Stimulated activated CD4-positive, alpha-beta T cell treated with anti-CD3 and anti-CD28 coated beads, Interleukin-15, amount 100 ng/mL, for 24 hours (primary cell): Measurements from ENCODE around the gene PIKFYVE.
"Not testable (repeated sequence)": the region's sequence is repeated elsewhere in the genome, so short reads cannot be mapped to it uniquely, and the experiment has no call there.

Experiments used
- DNase-seq: peaks from one replicate; pipeline ENCODE4 v3.0.0-alpha.2; 2020

Gene PIKFYVE

DNA sequence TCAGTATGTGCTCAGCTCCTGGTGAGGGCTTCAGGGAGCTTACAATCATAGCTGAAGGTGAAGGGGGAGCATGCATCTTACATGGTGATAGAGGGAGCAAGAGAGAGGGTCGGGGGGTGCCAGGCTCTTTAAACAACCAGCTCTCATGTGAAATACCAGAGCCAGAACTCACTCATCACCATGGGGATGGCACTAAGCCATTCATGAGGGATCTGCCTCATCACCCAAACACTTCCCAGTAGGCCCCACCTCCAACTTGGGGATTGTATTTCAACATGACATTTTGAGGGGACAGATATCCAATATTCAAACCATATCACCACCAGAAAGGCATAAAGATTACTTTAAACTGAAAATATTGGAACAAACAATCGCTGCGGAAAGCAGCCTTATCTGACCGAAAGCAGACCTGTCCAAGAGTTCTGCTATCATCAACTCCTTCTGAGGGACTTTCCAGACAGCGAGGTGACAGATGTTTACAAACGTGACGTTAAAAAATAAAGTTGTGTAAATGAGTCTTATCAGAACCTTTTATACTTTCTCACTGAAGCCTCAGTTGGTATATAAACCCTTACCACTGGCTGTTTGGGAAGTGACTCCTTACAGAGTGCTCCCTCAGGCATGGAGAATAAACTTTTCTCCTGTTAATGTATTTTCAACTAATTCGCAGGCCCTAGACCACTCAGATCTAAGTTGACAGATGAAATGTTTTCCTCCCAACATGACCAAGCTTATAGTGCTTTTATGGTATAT, 105.0 kb downstream of the PIKFYVE start:
- no peak for DNase-seq

DNA sequence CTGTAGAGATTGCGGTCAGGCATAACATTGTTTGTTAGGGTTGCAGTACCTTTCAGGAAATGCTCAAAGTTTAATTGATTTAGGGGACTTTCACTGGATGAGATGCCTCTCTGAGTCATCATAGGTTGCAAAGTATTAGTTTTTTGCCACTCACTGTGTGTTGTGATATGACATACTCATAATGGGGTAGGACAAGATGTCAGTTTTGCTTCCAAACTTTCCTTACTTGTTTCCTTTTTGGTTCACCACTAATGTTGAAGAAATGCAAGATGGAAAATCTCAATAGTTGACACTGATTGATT, 105.5 kb downstream of the PIKFYVE start:
- no peak for DNase-seq

DNA sequence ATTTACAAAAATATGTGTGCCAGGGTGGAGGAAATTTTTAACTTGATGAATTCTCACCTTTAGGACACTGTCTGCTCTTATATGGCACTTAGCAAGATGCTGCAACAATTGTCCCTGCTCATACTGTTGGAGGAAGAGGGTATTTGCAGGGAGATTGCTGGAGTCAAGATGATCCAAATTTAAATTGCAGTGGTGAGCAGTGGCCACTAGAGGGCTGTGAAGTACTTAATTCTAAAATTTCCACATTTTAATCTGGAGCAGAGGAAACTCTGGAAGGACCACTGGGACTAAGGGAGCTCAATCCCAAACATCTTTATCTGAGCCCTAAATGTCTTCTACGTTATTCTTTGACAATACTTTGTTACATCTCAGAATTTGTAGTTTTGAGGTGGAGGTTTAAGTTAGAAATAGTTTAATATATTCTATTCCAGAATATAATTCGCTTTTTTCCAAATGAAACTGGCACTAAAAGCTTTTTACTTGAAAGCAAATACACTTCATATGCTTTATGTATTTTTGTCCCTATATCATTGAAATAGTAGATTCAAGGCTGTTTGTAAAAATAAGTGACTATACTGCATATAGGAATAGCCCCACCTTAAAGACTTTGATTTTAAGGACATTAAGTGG, 107.5 kb downstream of the PIKFYVE start:
- DNase-seq: peak; percentile 33

DNA sequence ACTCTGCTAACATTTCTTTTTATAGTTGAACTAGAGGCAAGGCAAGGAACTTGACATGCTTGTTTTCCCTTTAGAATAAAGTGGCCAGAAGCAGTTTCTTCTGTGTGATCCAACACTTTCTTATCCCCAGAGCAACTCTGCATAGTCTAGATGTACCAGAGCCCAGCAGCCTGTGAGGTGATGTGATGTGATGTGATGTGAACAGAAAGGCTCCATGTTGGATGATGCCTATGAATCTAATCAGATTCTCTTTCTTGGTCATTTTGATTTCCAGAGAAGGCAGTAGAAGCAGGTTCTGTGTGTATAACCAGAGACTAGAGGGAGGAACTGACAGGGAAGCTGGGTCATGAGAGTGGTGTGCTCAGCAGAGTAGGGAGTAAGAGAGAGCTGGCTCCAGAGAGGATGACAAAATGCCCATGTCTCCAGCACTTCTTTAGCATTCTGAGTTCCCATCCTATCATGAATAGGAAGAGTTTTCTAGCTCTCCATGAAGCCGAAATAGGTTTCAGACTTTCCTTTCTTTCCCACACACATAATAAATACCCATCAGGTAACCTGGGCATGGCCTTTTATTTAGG, 109.5 kb downstream of the PIKFYVE start:
- DNase-seq: no peak

DNA sequence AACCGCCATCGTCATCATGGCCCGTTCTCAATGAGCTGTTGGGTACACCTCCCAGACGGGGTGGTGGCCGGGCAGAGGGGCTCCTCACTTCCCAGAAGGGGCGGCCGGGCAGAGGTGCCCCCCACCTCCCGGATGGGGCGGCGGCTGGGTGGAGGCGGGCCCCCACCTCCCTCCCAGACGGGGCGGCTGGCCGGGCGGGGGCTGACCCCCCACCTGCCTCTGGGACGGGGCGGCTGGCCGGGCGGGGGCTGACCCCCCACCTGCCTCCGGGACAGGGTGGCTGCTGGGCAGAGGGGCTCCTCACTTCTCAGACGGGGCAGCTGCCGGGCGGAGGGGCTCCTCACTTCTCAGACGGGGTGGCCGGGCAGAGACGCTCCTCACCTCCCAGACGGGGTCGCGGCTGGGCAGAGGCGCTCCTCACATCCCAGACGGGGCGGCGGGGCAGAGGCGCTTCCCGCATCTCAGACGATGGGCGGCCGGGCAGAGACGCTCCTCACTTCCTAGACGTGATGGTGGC, 111.3 kb downstream of the PIKFYVE start:
- not testable (repeated sequence) for DNase-seq

DNA sequence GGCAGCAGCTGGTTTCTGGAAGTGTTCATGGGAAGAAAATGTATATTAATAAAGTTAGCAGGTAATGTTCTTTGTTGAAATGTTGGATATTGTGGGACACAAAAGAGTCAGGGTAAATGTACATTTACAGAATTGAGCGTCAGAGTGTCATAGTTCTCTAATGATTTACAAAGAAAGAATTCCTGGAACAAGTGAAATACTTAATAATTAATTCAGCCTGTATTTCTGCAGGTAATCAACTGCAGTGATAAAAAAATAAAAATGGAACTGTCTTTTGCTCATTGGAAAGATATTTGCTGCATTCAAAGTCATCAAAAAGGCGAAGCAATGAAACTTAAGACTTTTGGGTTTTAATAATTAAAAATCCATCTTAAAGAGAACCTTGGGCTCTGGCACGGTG, 113.1 kb downstream of the PIKFYVE start:
- DNase-seq: no peak

DNA sequence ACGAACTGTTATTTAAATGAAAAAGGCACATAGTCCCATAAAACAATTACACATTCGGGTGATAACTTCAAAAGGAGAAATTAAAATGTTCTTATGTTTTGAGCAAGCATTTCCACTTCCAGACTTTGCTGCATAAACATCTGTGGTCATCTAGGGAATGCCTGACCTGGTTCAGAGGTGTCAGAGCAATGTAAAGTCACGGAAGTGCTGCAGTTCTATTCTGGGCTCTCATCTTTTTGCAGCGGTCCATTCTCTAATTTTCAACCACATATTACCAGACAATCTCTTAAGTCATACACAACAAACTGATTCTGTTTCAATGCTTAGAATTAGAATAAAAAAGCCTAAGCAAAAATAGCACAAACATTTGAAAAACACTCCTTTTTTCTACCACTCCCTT, 118.6 kb downstream of the PIKFYVE start:
- DNase-seq: no peak

DNA sequence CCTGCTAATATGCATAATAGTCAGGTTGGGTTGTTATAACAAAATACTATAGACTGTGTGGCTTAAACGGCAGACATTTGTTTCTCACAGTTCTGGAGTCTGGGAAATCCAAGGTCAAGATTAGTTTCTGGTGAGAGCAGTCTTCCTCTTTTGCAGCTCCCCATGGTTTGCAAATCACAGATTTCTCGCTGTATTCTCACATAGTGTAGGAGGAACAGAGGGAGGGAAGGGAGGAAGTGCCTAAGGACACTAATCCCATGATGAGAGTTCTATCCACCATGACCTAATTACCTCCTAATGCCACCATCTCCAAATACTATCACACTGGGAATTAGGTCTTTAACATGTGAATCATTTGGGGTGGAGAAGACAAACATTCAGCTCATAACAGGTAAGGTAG, 120.5 kb downstream of the PIKFYVE start:
- DNase-seq: no peak

DNA sequence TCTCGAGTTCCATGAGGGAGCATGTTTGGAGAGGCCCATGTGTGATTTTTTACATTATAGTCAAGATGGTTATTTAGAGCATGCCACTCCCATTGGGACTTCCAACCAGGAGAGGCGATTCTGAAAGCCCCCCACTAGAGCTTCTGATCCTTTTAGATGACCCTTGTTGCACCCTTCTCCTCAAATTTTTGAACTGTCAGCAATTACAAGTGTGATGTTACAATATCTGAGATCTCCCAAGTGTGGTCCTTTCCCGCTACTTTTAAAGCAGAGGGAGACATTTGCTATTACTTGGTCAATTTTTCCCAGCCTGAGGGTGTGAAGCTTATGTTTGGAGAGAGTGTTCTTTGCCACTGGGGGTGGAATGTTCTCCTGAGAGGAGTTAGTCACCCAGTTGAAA, 123.9 kb downstream of the PIKFYVE start:
- no peak for DNase-seq

DNA sequence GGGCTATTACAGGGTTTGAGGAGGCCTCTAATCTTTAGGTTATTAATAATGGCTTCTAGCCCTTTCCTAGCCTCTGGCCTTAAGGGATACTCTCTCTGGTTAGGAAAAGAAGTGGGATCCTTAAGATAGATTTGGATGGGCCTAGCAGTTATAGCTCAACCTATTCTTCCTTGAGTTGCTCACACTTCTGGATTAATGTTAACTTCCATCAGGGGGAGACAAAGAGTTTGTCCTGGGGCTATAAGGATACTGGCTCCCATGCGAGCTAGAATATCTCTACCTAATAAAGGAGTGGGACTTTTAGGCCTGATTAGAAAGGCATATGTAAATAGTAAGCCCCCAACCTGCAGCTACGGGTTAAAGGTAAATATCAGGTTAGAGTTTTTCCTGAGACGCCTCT, 126.2 kb downstream of the PIKFYVE start:
- DNase-seq: no peak

DNA sequence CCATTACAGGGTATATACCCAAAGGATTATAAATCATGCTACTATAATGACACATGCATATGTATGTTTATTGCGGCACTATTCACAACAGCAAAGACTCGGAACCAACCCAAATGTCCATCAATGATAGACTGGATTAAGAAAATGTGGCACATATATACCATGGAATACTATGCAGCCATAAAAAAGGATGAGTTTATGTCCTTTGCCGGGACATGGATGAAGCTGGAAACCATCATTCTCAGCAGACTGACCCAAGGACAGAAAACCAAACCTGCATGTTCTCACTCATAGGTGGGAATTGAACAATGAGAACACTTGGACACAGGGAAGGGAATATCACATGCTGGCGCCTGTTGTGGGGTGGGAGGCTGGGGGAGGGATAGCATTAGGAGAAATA, 130.7 kb downstream of the PIKFYVE start:
- DNase-seq: not testable (repeated sequence)

DNA sequence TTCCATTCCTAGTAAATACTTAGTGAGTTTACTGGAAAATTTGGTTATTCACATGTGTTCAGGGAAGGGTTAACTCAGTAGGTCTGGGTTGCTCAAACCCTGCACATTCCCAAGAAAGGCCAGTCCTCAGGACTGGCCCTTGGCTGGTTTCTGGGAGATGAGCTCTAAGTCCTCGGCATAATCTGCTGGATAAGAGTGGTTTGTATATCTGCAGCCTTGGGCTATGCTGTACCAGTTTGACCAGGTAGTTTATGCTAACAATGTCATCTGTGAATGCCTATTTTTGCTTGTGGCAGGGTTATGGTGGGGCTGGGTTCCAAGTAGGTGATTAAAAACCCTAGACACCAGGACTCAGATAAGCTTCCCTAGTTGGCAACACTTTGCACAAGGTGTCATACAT, 133.1 kb downstream of the PIKFYVE start:
- no peak for DNase-seq

DNA sequence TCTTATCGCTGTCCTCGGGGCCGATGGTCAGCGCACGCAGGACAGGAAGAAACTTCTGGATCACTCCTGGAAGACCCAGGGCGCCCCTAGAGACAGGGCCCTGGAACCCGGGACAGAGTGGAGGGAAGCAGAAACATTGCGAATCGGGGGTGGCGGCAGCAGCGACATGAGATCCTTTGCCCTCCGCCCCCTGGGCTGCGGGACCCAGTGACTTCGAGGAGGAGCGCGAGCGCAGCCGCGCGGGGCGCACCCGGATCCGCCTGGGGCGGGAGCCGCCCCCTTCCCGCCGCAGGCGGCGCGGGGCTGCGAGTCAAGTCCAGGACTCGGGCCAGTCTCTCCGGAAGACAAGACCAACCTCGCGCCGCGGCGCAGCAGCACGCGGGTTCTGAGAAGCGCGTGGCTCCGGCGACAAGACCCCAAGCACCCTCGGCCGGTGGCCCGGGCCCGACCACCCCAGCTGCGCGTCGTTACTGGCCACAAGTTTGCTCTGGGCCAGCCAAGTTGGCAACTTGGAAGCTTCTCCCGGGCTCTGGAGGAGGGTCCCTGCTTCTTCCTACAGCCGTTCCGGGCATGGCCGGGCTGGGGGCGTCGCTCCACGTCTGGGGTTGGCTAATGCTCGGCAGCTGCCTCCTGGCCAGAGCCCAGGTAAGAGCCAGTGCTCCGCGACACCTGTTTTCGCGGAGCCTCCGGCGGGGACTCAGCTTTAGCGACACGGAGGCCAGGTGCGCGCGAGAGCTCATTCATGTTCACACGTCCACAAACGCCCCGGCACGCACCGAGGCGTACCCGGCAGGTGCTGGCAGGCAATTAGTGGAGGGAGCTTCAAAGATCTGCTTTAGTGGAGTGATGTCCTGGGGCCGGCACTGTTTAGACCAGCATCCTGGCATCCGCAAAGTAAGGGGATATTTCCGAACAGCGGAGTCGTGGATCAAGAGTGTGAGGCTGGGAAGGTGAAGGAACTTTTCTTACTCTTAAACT, 140.7 kb downstream of the PIKFYVE start, which contains the start of gene PTH2R:
Gene PTH2R (plus strand): TSS at position 319 of the 978 bp plus-strand sequence. CDS start 252 bp downstream, at position 571.
- peak; percentile 4 for DNase-seq

DNA sequence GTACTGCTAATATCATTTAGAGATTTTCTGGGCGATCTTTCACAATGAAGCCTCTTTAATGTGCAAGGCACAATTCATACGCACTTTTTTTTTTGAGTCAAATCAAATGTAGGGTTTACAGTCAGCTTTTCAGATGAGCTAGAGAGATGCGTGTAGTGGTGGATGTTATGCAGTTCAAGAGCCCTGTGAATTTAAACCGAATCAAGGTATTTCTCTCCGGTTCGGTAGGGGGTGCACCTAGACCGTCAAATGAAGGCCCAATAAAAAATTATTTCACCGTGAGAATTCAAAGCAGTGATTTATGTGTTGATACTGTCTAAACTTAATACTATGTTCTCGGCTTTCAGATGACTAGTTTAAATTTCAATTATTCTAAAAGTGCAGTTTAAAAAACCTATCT, 141.6 kb downstream of the PIKFYVE start:
- DNase-seq: peak; percentile 6
